Common myeloid progenitor, CD34-positive (primary cell): ENCODE data around the gene CRYGN.

Source experiments
- CTCF ChIA-PET: fragments of 350-600 bp; sonication (Branson Sonifier 250); formaldehyde crosslinking; loops from one replicate; lab custom pipeline; 2021; ENCODE audit warnings: antibody characterized with exemption; lab: Charles Lee
- POLR2A ChIA-PET: fragments of 350-600 bp; sonication (Branson Sonifier 250); formaldehyde crosslinking; loops from one replicate; lab custom pipeline; 2021; ENCODE audit warnings: antibody characterized with exemption; lab: Charles Lee
- DNase-seq, 3 donors: peaks; one replicate each; pipeline versions ENCODE4 v3.0.0 to v3.0.0-alpha.2; 2013
- H3K27ac ChIP-seq, 2 experiments: 1 replicate in 1 of 2; 2 replicates in 1 of 2; pipeline ENCODE4 v1.7.0; 2013; ENCODE audit warnings: inconsistent platforms in 2 of 2, low read length in 2 of 2, mild to moderate bottlenecking in 2 of 2, low read depth in 1 of 2, moderate library complexity in 1 of 2; ENCODE audit not compliant: severe bottlenecking in 2 of 2, insufficient read depth in 1 of 2, poor library complexity in 1 of 2
- H3K27me3 ChIP-seq, 5 experiments: replicated peaks in 2 of 5; 1 replicate in 3 of 5; 2 replicates in 2 of 5; pipeline versions ENCODE4 v1.6.1 to v1.7.0; 2013; ENCODE audit warnings: low read length in 4 of 5, mild to moderate bottlenecking in 2 of 5, moderate library complexity in 2 of 5, inconsistent platforms in 1 of 5; ENCODE audit not compliant: insufficient read depth in 5 of 5, control insufficient read depth in 4 of 5
- H3K36me3 ChIP-seq, 4 experiments: 1 replicate in 2 of 4; 2 replicates in 2 of 4; pipeline versions ENCODE4 v1.6.1 to v1.7.0; 2013; ENCODE audit warnings: low read length in 3 of 4, control low read depth in 1 of 4, mild to moderate bottlenecking in 1 of 4; ENCODE audit not compliant: control insufficient read depth in 4 of 4, insufficient read depth in 4 of 4
- H3K4me1 ChIP-seq, 4 experiments: 1 replicate in 3 of 4; 2 replicates in 1 of 4; pipeline versions ENCODE4 v1.6.1 to v1.7.1; 2013; ENCODE audit warnings: low read length in 3 of 4, mild to moderate bottlenecking in 3 of 4, control low read depth in 1 of 4, inconsistent platforms in 1 of 4, moderate library complexity in 1 of 4; ENCODE audit not compliant: control insufficient read depth in 4 of 4, insufficient read depth in 4 of 4; ENCODE audit errors: control extremely low read depth in 1 of 4
- H3K4me3 ChIP-seq, 7 experiments: 1 replicate in 4 of 7; 2 replicates in 3 of 7; pipeline versions ENCODE4 v1.5.1 to v1.7.0; 2013; ENCODE audit warnings: mild to moderate bottlenecking in 7 of 7, low read length in 6 of 7, moderate library complexity in 6 of 7, inconsistent platforms in 2 of 7, low read depth in 2 of 7, control low read depth in 1 of 7; ENCODE audit not compliant: insufficient read depth in 4 of 7, control insufficient read depth in 1 of 7; ENCODE audit errors: extremely low read depth in 1 of 7
- H3K9me3 ChIP-seq, 5 experiments: 1 replicate in 4 of 5; 2 replicates in 1 of 5; pipeline versions ENCODE4 v1.6.1 to v1.7.1; 2013; ENCODE audit warnings: low read length in 4 of 5, mild to moderate bottlenecking in 2 of 5, inconsistent platforms in 1 of 5, low read depth in 1 of 5, moderate library complexity in 1 of 5; ENCODE audit not compliant: control insufficient read depth in 4 of 5, insufficient read depth in 2 of 5; ENCODE audit errors: control extremely low read depth in 1 of 5
- WGBS: methylation state at CpG from one replicate; pipeline ENCODE4 v1.1.5; 2013; ENCODE audit not compliant: insufficient coverage; 5-methylcytosine and 5-hydroxymethylcytosine counted together

Gene CRYGN

DNA sequence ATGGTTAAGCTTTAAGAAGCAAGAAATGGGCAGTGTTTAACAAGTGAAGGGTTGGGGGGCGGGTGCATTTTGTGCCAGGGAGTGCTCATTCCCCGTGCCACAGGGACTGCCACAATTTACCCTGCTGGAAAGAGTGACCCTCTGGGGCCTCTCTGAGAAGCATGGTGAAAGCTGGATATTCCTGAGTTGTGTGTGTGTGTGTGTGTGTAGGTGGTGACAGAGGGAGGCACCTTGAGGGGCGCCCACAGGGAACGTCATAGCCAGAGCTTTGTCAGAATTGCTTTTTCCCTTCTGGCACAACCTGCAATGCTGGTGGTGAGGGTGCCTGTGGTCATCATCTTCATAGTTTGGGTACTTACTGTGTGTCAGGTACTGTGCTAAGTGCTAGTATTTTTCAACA is 27.6 kb downstream of the CRYGN start:
- Histone ChIP-seq H3K36me3 (no peaks in the 10 kb centered on the region), H3K9me3 (no peaks in the 10 kb centered on the region), H3K4me1 (peaks cover 0 to 47% (median 32%) of the 10 kb centered on the region in 4 experiments), H3K4me3 (no peak overlapping the region), H3K27me3 (peaks cover 0 to 77% (median 26%) of the 10 kb centered on the region in 5 experiments), H3K27ac (no peak overlapping the region)
- ChIA-PET CTCF (interaction anchor here (0.8 to 3.9 kb wide), 9 partner anchors 11 to 44 kb away, joined by 3 to 18 read pairs (median 4); no protein-coding TSS in a partner anchor), POLR2A (no interaction called here)
- 87% methylated on average over 3 of the region's 4 CpGs for WGBS
- no peak for DNase-seq

DNA sequence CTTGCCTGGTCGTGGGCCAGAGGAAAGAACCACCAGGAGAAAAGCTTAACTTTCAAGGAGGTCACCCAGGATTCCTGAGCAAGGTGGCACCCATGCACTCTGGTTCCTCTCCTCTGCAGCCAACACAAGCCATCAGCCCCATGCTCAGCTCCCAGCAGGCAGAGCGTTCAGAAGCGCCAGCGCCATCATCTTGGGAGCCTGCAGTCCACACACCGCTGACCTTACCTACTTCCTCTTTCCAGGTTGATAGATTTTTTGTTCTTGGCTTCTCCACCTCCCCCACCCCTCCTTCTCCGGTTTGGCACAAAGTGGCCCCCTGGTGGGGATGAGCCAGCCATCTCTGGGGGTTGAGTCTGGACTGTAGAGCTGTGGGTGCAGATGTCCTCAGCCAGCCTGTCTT is 28.4 kb downstream of the CRYGN start:
- Histone ChIP-seq H3K4me1 (peaks cover 0 to 41% (median 32%) of the 10 kb centered on the region in 4 experiments), H3K27ac (no peak overlapping the region), H3K36me3 (no peaks in the 10 kb centered on the region), H3K4me3 (peak overlapping the region in 1 of 7 experiments; percentile 7), H3K9me3 (no peaks in the 10 kb centered on the region), H3K27me3 (peaks cover 0 to 76% (median 26%) of the 10 kb centered on the region in 5 experiments)
- peak; percentile 75 to 87 (median 84) for DNase-seq
- POLR2A ChIA-PET = no interaction called here
- CTCF ChIA-PET = interaction anchor here (0.8 to 3.9 kb wide), 11 partner anchors 12 to 43 kb away, joined by 3 to 18 read pairs (median 5); no protein-coding TSS in a partner anchor
- WGBS = 71% methylated on average over 1 of the region's 6 CpGs

DNA sequence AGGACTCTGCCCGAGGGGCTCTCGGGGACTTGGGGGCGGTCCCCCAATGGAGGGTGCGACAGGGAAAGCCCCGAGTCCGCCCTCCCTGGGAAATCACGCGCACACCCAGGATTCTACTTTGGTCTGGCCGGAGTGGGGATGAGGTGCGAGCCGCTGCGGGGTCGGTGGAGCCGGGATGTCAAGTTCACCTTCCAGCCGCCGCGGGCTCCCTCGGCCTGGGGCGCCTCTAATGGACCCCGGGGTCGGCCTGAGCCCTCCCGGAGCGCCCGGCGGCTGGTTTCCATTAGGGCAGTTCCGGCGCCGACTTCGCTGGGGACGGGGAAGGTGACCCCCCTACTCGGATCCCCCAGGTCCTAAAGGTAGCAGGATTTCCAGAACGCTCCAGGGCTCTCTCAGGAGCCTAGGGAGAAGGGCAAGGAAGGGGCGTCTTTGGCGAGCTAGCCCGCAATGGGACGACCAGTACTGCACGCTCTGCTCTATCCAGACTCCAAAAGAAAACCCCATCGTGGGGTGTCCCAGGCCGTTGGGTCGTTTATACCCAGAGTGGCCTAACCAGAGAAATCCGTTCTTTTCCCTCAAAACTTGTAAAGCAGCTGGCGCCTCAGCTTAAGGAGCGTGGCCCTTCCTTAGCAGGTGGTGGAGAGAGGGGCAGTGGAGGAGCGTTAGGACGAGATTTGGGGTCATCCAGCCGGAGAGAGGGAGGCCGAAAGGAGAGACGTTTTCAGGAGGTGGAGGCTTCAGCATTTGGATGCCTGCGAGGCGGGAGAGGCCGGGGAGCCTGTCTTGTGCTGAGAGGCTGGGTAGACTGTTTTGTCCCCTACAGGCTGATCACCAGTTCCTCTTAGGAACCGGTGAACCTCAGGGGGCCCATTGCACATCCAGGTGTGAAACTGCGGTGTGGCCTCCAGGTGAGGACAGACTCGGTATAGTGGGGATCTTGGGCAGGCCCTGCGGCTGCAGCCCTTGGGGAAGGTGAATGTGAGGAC is 29.2 kb downstream of the CRYGN start:
- Histone ChIP-seq H3K9me3 (no peaks in the 10 kb centered on the region), H3K36me3 (no peaks in the 10 kb centered on the region), H3K27me3 (peaks cover 0 to 76% (median 26%) of the 10 kb centered on the region in 5 experiments), H3K27ac (no peak overlapping the region), H3K4me3 (peak overlapping the region; percentile 1 to 67 (median 60)), H3K4me1 (peaks cover 0 to 36% (median 32%) of the 10 kb centered on the region in 4 experiments)
- DNase-seq = peak in 1 of 3 donors; percentile 27
- whole genome bisulfite sequencing = 19% methylated on average over 43 of the region's 55 CpGs
- POLR2A ChIA-PET = no interaction called here
- CTCF ChIA-PET = interaction anchor here (0.9 to 3.9 kb wide), 6 partner anchors 11 to 42 kb away, joined by 4 to 18 read pairs (median 5); no protein-coding TSS in a partner anchor

DNA sequence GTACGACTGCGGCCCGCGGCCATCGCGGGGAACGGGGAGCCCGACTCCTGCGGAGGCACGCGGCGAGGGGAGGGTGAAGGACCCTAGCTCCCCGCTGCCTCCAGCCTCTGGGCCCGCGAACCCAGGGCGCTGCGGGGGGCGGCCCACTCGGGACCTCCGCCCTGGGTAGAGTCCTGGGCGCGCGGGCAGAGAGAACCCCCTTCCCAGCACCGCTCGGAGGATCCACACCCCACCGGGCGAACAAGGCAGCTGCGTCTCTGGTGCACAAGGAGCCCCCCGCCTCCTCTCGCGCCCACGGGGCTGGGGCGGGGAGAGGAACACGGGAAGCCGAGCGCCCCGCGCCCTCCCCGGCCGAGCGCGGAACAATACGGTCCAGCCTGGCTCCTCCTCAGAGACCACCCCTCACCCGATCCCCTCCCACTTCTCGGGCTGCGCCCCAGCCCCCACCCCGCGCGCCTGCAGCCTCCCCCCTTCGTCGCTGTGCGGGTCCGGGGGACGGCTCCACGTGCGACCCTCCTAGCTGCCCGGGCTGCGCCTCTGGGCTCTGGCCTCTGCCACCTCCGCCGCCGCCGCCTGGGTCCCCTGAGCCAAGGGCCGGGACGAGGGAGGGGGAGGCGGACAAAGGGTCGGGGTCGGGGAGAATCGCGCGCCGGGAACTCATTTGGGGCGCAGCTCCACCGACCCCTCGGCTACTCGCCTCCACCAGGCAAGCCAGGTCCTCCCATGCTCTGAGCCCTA is 30.1 kb downstream of the CRYGN start, which contains the start of gene WDR86:
Gene WDR86, minus strand, starts transcription at position 372 of the 738 bp plus-strand sequence. CDS start 449 bp downstream, outside the sequence.
- ChIA-PET POLR2A (no interaction called here), CTCF (interaction anchor here (2.6 to 3.9 kb wide), 2 partner anchors 39 to 41 kb away, joined by 11 to 18 read pairs; no protein-coding TSS in a partner anchor)
- Histone ChIP-seq H3K27ac (no peak within 1 kb of the TSS), H3K4me1 (peaks cover 0 to 36% (median 32%) of the 10 kb centered on the region in 4 experiments), H3K4me3 (peak within 1 kb of the TSS; percentile 12 to 67 (median 60)), H3K9me3 (no peaks in the 10 kb centered on the region), H3K27me3 (peaks cover 0 to 79% (median 26%) of the 10 kb centered on the region in 5 experiments), H3K36me3 (no peaks in the 10 kb centered on the region)
- WGBS = under 1% methylated on average over 50 of the region's 75 CpGs
- peak in 1 of 3 donors; percentile 33 for DNase-seq

DNA sequence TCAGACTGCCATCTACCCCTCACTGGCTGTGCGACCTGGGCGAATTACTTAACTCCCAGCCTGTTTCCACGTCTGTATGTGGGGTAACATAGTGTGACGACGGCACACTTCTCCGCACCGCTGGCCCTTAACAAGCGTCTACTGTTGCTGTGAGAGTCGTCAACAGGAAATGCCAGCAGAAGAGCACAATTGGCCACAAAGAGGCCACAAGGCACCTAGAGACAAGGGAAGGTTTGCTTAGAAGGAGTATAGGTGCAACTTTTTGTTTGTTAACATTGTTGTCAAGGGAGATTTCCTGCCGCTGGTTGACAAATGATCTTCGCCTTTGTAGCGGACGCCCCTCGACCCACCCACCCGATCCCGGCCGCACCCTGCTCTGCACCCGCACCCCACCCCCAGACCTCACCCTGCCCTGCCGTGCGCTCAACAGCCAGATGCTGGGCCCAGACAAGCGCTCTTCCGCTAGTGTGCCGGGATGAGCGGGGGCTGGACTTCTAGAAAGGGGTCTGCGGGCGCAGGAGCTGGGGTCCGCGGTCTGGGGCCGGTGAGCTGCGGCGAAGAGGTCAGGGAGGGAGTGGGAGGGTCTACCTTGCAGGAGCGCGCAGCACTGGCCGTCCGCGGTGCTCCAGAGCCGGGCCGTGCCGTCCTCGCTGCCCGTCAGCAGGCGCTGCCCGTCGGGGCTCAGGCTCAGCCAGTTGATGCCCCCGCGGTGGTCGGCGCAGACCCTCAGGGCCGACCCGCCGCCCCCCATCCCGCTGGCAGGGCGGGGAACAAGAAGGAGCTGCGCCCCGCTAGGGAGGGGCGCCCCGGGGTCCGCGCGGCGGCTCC is 30.9 kb downstream of the CRYGN start:
- ChIA-PET CTCF (interaction anchor here (2.6 to 3.9 kb wide), 2 partner anchors 40 to 41 kb away, joined by 11 to 18 read pairs; no protein-coding TSS in a partner anchor), POLR2A (no interaction called here)
- no peaks in the 10 kb centered on the region for H3K36me3 ChIP-seq
- no peaks in the 10 kb centered on the region for H3K9me3 ChIP-seq
- H3K4me1 ChIP-seq = peaks cover 0 to 40% (median 32%) of the 10 kb centered on the region in 4 experiments
- H3K27me3 ChIP-seq = peaks cover 0 to 72% (median 26%) of the 10 kb centered on the region in 5 experiments
- no peak overlapping the region for H3K27ac ChIP-seq
- H3K4me3 ChIP-seq = peak overlapping the region in 6 of 7 experiments; percentile 10 to 67 (median 61)
- peak; percentile 50 to 85 (median 75) for DNase-seq
- 12% methylated on average over 39 of the region's 61 CpGs for WGBS

DNA sequence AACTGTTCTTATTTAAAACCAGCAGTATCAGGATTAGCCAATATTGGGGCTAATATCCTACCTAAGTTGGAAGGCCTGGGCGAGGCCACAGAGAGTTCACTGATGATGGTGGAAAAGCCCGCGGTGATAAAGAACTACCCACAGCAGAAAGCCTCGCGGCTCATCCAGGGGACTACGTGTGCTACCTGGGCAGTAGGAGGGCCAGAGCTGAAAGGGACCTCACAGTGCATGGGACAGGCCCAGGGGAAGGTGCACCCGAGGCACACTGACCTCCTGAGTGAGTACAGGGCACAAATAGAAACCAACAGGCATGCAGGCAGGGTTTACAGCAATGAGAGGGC is 31.5 kb downstream of the CRYGN start:
- H3K4me1 ChIP-seq = peaks cover 0 to 46% (median 35%) of the 10 kb centered on the region in 4 experiments
- WGBS = 91% methylated on average over 7 of the region's 7 CpGs
- H3K27me3 ChIP-seq = peaks cover 0 to 67% (median 26%) of the 10 kb centered on the region in 5 experiments
- H3K4me3 ChIP-seq = peak overlapping the region in 1 of 7 experiments; percentile 62
- H3K9me3 ChIP-seq = no peaks in the 10 kb centered on the region
- POLR2A ChIA-PET = no interaction called here
- H3K27ac ChIP-seq = no peak overlapping the region
- CTCF ChIA-PET = interaction anchor here (1.3 kb wide), 1 partner anchor 37 kb away, joined by 4 read pairs; no protein-coding TSS in a partner anchor
- H3K36me3 ChIP-seq = no peaks in the 10 kb centered on the region
- DNase-seq = no peak
